Kidney epithelial cell (primary cell): ENCODE measurements around the gene CPED1. TPM values are rescaled to one million over a fixed set of nuclear protein-coding genes. Genes with fewer than 3 reads are reported as not detected.

Source experiments
- DNase-seq: peaks from one replicate; pipeline ENCODE4 v3.0.0-alpha.2; 2010; ENCODE audit warnings: low read depth
- H3K27me3 ChIP-seq: 2 replicates; pipeline ENCODE4 v1.6.0; 2011; ENCODE audit warnings: low read length; ENCODE audit not compliant: control insufficient read depth, insufficient read depth
- H3K36me3 ChIP-seq: 2 replicates; pipeline ENCODE4 v1.5.1; 2011; ENCODE audit warnings: low read length; ENCODE audit not compliant: control insufficient read depth, insufficient read depth
- H3K4me3 ChIP-seq: 2 replicates; pipeline ENCODE4 v1.5.1; 2011; ENCODE audit warnings: low read depth, mild to moderate bottlenecking, control low read depth, low read length
- total RNA-seq: library from RNA; depleted of rRNA; stranded (reverse); fragments of >200 nt; gene quantifications from 2 replicates; pipeline ENCODE4 v1.2.3, GENCODE V29; 2015
- TF ChIP-seq, protein P1 (sequence below): IDR thresholded peaks from 2 replicates; pipeline ENCODE4 v1.5.1; 2011; ENCODE audit warnings: mild to moderate bottlenecking, moderate library complexity, low read length, control low read depth, inconsistent platforms; ENCODE audit not compliant: insufficient read depth, poor library complexity, severe bottlenecking

CPED1 gene
- total RNA-seq, 1 donor from 2014 or later = 3.2 TPM

DNA sequence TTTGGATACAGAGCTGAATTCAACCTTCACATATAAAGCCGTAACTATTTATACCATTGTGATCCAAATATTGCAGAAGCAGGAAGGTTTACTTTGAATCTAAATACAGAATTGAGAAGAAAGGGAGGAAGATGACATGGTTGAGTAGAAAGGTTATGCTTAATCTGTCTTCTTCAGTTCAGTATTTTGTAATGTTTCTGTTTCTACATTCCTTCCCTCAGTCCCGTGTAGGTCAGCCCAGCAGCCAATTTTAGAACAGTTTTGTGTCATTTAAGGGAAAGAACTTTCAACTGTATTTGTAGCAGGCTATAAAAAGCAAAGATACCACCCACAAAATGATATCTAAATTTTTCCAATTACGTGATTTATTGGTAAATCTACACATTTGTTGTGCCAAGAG is 97.4 kb downstream of the CPED1 start:
- H3K4me3 ChIP-seq = no peak overlapping the region
- no peaks in the 10 kb centered on the region for H3K27me3 ChIP-seq
- TF ChIP-seq, protein P1, sequence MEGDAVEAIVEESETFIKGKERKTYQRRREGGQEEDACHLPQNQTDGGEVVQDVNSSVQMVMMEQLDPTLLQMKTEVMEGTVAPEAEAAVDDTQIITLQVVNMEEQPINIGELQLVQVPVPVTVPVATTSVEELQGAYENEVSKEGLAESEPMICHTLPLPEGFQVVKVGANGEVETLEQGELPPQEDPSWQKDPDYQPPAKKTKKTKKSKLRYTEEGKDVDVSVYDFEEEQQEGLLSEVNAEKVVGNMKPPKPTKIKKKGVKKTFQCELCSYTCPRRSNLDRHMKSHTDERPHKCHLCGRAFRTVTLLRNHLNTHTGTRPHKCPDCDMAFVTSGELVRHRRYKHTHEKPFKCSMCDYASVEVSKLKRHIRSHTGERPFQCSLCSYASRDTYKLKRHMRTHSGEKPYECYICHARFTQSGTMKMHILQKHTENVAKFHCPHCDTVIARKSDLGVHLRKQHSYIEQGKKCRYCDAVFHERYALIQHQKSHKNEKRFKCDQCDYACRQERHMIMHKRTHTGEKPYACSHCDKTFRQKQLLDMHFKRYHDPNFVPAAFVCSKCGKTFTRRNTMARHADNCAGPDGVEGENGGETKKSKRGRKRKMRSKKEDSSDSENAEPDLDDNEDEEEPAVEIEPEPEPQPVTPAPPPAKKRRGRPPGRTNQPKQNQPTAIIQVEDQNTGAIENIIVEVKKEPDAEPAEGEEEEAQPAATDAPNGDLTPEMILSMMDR = no peak
- DNase-seq = no peak
- H3K36me3 ChIP-seq = no peaks in the 10 kb centered on the region

DNA sequence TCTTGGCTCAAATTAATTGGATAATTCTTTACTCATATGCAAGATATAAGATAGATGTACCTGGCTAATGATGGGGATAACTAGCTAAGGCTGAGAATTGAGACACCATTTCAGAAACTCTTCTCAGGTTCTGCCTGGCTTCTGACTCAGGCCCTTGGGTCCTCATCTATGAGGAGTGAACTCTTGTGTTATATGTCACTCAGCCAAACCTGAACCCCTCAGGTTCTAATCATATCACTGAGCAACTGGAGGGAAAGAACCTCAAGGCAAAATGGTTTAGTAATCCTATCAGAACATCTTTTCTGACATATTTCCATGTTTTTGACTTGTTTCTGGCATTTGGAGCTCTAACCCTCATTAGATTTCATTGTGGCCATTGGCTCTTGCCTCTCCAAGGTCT is 100.4 kb downstream of the CPED1 start:
- no peak for DNase-seq
- H3K36me3 ChIP-seq = no peaks in the 10 kb centered on the region
- no peak overlapping the region for H3K4me3 ChIP-seq
- TF ChIP-seq, protein P1 = no peak
- H3K27me3 ChIP-seq = no peaks in the 10 kb centered on the region

DNA sequence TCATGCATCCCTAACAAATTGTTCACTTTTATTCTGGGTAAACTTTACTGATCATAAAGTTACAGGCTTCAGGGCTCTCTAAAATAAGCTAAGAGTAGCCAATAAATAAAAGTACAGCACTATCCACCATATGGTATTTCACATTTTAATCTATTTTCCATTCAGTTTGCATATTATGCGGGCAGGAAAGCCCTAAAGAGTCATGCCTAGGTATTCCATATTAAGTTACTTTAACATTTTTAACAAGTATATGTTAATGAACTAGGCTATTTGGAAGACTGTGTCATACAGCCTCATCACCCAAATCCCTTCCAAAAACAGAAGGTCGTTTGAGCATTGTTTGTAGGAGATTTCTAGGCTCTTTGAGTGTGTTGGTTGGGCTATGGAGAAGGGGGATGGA is 106.3 kb downstream of the CPED1 start:
- Histone ChIP-seq H3K36me3 (no peaks in the 10 kb centered on the region), H3K27me3 (no peaks in the 10 kb centered on the region), H3K4me3 (no peak overlapping the region)
- TF ChIP-seq, protein P1 = no peak
- DNase-seq = no peak

DNA sequence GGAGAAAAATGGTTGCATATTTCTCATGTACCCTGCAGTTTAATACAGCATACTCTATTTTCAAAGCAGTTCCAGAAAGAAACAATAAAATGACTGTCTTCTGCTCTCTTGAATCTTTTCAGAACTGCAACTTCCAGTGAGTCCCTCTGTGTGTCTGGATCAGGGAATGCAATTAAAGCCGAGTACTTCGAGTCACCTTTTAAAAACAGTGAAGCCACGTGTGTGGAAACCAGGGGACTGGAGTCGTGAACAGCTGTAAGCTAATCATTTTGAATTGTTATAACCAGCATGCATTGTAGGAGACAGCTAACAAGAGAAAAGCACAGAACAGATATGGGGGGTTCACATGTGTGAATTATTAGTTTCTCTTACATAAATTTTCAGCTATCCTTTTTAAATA is 109.1 kb downstream of the CPED1 start:
- TF ChIP-seq, protein P1 = no peak
- Histone ChIP-seq H3K36me3 (no peaks in the 10 kb centered on the region), H3K27me3 (no peaks in the 10 kb centered on the region), H3K4me3 (no peak overlapping the region)
- DNase-seq = no peak

DNA sequence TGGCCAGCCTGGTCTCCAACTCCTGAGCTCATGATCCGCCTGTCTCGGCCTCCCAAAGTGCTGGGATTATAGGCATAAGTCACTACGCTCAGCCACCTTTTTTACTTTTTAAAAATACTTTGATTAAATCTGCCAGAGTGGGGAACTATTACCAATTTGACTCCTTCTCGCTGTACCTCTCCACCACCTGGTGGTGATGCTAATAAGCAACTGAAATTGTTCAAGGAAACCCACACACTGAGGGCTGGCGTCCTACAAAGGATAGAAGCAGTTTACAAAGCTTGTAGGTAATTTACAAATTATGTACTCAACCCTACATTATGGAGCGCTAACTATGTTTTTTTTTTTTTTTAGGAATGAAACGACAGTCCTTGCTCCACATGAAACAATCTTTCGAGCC is 111.1 kb downstream of the CPED1 start:
- TF ChIP-seq, protein P1 = no peak

DNA sequence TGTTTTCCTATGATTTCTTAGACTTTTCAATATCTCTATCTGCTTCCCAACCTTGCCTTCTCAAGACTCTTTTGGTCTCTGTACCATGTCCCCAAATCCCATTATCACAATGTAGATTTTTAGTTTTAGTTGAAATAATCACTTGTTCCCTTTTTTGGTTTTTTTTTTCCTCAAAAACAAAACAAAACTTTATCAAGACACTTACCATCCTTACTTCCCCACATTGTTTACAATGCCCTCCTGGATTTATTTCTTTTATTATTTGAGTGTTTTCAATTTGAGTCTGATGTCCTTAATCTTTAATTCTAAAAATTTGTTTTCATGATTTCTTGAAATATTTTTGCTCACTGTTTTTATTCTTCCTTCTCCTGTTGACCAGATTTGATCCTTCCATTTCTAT is 112.6 kb downstream of the CPED1 start:
- Histone ChIP-seq H3K27me3 (no peaks in the 10 kb centered on the region), H3K36me3 (no peaks in the 10 kb centered on the region), H3K4me3 (no peak overlapping the region)
- TF ChIP-seq, protein P1 = no peak
- DNase-seq = no peak

More for the DNA sequence above, 111.1 kb downstream of the CPED1 start:
- Histone ChIP-seq H3K36me3 (no peaks in the 10 kb centered on the region), H3K27me3 (no peaks in the 10 kb centered on the region), H3K4me3 (no peak overlapping the region)
- DNase-seq = no peak
